Type B pancreatic cell (in vitro differentiated cells): ENCODE measurements around the gene DAGLA. TPM values are rescaled to one million over a fixed set of nuclear protein-coding genes. Genes with fewer than 3 reads are reported as not detected.

Experiments used
- DNase-seq: peaks from one replicate; pipeline ENCODE4 v3.0.0; 2021; ENCODE audit warnings: mixed read lengths; ENCODE audit not compliant: unreplicated experiment; ENCODE audit errors: extremely low spot score
- H3K27ac Mint-ChIP-seq: 2 replicates; pipeline ENCODE4 v1.8.0; 2021; ENCODE audit warnings: mild to moderate bottlenecking, mixed read lengths
- H3K27me3 Mint-ChIP-seq: 2 replicates; pipeline ENCODE4 v1.8.0; 2021; ENCODE audit warnings: mixed read lengths
- H3K36me3 Mint-ChIP-seq: 2 replicates; pipeline ENCODE4 v1.8.0; 2021; ENCODE audit warnings: mixed read lengths
- H3K4me1 Mint-ChIP-seq: one replicate; pipeline ENCODE4 v1.8.0; 2021; ENCODE audit warnings: mixed read lengths; ENCODE audit not compliant: unreplicated experiment
- H3K4me3 Mint-ChIP-seq: 2 replicates; pipeline ENCODE4 v1.8.0; 2021; ENCODE audit warnings: mild to moderate bottlenecking, mixed read lengths
- H3K9me3 Mint-ChIP-seq: 2 replicates; pipeline ENCODE4 v1.8.0; 2021; ENCODE audit warnings: mixed read lengths
- total RNA-seq: library from RNA; stranded (reverse); gene quantifications from 2 replicates; pipeline ENCODE4 v1.2.1, GENCODE V29; 2021; ENCODE audit warnings: low replicate concordance
- TF ChIP-seq, protein P1 (sequence below): fragments of 200-600 bp; sonication (generic); conservative IDR thresholded peaks from 2 replicates; pipeline ENCODE4 v1.5.0; 2021; ENCODE audit warnings: antibody characterized with exemption, mild to moderate bottlenecking

DAGLA gene
- total RNA-seq, 1 donor from 2014 or later: 7.8 TPM

DNA sequence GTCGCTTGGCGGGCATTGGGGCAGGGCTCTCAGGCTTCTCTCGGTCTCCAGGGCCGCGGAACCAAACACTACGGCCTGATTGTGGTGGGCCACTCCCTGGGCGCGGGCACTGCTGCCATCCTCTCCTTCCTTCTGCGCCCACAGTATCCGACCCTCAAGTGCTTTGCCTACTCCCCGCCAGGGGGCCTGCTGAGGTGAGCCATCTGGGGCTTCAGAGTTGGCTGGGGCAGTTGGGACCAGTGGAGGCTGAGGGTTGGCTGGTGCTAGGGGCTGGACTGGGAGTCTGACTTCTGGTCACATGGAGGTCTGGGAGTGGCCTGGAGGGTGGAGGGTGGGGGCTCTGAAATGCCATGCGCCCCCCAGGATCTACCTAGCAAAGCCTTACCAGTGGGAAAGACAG, 56.9 kb downstream of the DAGLA start:
- peaks cover 5% of the 10 kb centered on the region for H3K4me1 Mint-ChIP-seq
- H3K4me3 Mint-ChIP-seq: no peak overlapping the region
- no peaks in the 10 kb centered on the region for H3K36me3 Mint-ChIP-seq
- H3K9me3 Mint-ChIP-seq: no peaks in the 10 kb centered on the region
- TF ChIP-seq, protein P1, sequence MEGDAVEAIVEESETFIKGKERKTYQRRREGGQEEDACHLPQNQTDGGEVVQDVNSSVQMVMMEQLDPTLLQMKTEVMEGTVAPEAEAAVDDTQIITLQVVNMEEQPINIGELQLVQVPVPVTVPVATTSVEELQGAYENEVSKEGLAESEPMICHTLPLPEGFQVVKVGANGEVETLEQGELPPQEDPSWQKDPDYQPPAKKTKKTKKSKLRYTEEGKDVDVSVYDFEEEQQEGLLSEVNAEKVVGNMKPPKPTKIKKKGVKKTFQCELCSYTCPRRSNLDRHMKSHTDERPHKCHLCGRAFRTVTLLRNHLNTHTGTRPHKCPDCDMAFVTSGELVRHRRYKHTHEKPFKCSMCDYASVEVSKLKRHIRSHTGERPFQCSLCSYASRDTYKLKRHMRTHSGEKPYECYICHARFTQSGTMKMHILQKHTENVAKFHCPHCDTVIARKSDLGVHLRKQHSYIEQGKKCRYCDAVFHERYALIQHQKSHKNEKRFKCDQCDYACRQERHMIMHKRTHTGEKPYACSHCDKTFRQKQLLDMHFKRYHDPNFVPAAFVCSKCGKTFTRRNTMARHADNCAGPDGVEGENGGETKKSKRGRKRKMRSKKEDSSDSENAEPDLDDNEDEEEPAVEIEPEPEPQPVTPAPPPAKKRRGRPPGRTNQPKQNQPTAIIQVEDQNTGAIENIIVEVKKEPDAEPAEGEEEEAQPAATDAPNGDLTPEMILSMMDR: no peak
- no peaks in the 10 kb centered on the region for H3K27me3 Mint-ChIP-seq
- DNase-seq: no peak
- no peak overlapping the region for H3K27ac Mint-ChIP-seq

DNA sequence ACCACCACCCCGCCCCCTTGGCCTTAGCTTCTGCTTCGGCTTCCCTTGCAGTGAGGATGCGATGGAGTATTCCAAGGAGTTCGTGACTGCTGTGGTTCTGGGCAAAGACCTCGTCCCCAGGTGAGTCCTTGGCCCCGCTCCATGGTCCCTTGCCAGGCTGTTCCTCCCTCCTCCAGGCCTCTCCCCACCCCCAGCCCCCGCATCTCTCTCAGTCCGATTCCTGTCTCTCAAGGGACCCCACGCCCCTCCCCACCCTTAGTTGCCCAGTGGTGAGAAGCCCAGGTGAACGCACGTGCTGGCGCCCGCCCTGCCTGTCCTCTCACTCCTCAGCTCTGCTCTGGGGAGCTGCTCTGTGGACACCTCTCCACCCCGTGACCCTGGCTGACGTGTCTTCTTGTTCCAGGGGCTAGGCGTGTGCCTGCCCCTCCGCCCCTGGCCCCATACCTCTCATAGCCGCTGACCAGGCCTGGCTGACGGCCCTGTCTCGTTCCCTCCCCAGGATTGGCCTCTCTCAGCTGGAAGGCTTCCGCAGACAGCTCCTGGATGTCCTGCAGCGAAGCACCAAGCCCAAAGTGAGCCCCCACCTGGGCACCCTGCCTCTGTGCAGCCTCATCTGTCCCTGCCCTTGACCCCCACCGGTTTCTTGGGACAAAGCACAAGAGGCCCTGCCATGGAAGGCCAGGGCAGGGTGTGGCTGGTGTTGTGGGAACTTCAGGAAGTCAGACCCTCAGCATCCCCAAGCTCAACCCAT, 57.6 kb downstream of the DAGLA start:
- Mint-ChIP-seq H3K27ac (no peak overlapping the region), H3K4me1 (peaks cover 5% of the 10 kb centered on the region), H3K4me3 (no peak overlapping the region), H3K36me3 (no peaks in the 10 kb centered on the region), H3K27me3 (no peaks in the 10 kb centered on the region), H3K9me3 (no peaks in the 10 kb centered on the region)
- no peak for DNase-seq
- TF ChIP-seq, protein P1: no peak

DNA sequence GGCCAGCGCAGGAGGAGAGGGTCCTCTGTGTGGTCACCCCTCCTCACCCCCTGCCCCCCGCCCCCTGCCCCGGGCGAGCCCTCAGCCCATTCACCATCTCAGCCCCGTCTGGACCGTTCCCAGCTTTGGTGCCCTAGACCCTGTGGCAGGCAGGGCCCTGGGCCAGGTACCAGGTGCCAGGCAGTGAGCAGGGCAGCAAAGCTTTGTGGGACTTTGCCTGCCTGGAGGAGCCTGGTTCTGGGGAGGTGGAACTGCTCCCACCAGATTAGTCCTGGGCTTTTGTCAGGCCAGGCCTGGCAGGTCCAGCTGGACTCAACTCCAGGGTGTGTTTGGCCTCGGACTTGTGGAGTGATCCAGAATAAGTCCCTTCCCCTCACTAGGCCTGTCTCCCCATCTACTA, 58.6 kb downstream of the DAGLA start:
- TF ChIP-seq, protein P1: no peak
- H3K27ac Mint-ChIP-seq: no peak overlapping the region
- H3K27me3 Mint-ChIP-seq: no peaks in the 10 kb centered on the region
- H3K36me3 Mint-ChIP-seq: no peaks in the 10 kb centered on the region
- H3K4me3 Mint-ChIP-seq: no peak overlapping the region
- no peaks in the 10 kb centered on the region for H3K4me1 Mint-ChIP-seq
- H3K9me3 Mint-ChIP-seq: no peaks in the 10 kb centered on the region
- DNase-seq: no peak

DNA sequence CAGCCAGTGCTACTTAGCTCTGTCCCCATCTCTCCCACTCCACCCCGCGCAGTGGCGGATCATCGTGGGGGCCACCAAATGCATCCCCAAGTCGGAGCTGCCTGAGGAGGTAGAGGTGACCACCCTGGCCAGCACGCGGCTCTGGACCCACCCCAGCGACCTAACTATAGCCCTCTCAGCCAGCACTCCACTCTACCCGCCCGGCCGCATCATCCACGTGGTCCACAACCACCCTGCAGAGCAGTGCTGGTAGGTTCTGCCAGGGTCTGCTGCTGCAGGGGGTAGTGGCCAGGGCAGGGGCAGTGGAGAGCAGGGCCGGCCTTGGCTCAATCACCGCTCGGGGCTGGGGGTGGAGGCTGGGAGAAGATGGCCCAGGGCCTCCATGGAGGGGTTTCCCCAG, 59.2 kb downstream of the DAGLA start:
- no peaks in the 10 kb centered on the region for H3K27me3 Mint-ChIP-seq
- H3K36me3 Mint-ChIP-seq: no peaks in the 10 kb centered on the region
- H3K9me3 Mint-ChIP-seq: no peaks in the 10 kb centered on the region
- H3K4me1 Mint-ChIP-seq: no peaks in the 10 kb centered on the region
- no peak for DNase-seq
- no peak overlapping the region for H3K4me3 Mint-ChIP-seq
- H3K27ac Mint-ChIP-seq: no peak overlapping the region
- TF ChIP-seq, protein P1: no peak

DNA sequence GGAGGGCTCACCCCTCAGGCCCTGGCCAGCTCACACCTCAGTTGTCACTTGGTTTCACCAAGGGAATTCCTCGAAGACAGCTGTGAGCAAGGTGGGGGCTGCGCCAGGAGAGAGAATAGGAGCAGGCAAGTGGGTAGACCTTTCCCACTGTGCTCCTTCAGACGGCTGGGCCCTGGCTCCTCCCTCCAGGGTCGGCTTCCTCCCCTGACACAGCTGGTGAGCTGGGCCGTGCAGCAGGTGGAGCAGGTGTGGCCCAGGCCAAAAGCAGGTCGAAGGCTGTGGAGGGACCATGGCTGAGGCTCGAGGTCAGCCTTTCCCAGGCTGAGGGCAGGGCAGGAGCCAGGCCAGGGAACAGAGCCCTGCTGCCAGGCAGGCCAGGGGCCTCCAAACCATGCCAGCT, 59.8 kb downstream of the DAGLA start:
- H3K27me3 Mint-ChIP-seq: no peaks in the 10 kb centered on the region
- no peak overlapping the region for H3K27ac Mint-ChIP-seq
- H3K36me3 Mint-ChIP-seq: no peaks in the 10 kb centered on the region
- H3K4me1 Mint-ChIP-seq: no peaks in the 10 kb centered on the region
- H3K4me3 Mint-ChIP-seq: no peak overlapping the region
- H3K9me3 Mint-ChIP-seq: no peaks in the 10 kb centered on the region
- TF ChIP-seq, protein P1: no peak
- no peak for DNase-seq
